Measurements from ENCODE around the gene IMMP2L. TPM values are rescaled to one million over a fixed set of nuclear protein-coding genes. Genes with fewer than 3 reads are reported as not detected.

Gene IMMP2L
- total RNA-seq, 1 donor from 2014 or later = 11.2 TPM

- Mint-ChIP-seq H3K9me3 (ENCODE audit: unreplicated experiment) (no peaks in the 10 kb centered on the region), H3K27ac (ENCODE audit: unreplicated experiment) (no peak overlapping the region), H3K27me3 (ENCODE audit: unreplicated experiment) (peaks cover 3% of the 10 kb centered on the region), H3K4me1 (ENCODE audit: unreplicated experiment) (no peaks in the 10 kb centered on the region), H3K36me3 (ENCODE audit: low read depth, unreplicated experiment) (no peaks in the 10 kb centered on the region), H3K4me3 (ENCODE audit: unreplicated experiment) (no peak overlapping the region)
- DNase-seq (ENCODE audit: low spot score) = no peak
- TF ChIP-seq CTCF (IDR thresholded peaks at IDR 0.05; ENCODE audit: unreplicated experiment) = no peak
Observed at GRCh38 chr7:111029141-111029572, 533.1 kb downstream of the IMMP2L start.

- Mint-ChIP-seq H3K4me1 (ENCODE audit: unreplicated experiment) (no peaks in the 10 kb centered on the region), H3K36me3 (ENCODE audit: low read depth, unreplicated experiment) (no peaks in the 10 kb centered on the region), H3K27ac (ENCODE audit: unreplicated experiment) (no peak overlapping the region), H3K27me3 (ENCODE audit: unreplicated experiment) (peaks cover 3% of the 10 kb centered on the region), H3K4me3 (ENCODE audit: unreplicated experiment) (no peak overlapping the region), H3K9me3 (ENCODE audit: unreplicated experiment) (no peaks in the 10 kb centered on the region)
- DNase-seq (ENCODE audit: low spot score) = no peak
- no peak for TF ChIP-seq CTCF (IDR thresholded peaks at IDR 0.05; ENCODE audit: unreplicated experiment)
Observed at GRCh38 chr7:111027396-111027795, 534.9 kb downstream of the IMMP2L start.

- Mint-ChIP-seq H3K4me3 (ENCODE audit: unreplicated experiment) (no peak overlapping the region), H3K27ac (ENCODE audit: unreplicated experiment) (no peak overlapping the region), H3K4me1 (ENCODE audit: unreplicated experiment) (no peaks in the 10 kb centered on the region)
Observed at GRCh38 chr7:111026806-111027205, 535.5 kb downstream of the IMMP2L start.

DNA sequence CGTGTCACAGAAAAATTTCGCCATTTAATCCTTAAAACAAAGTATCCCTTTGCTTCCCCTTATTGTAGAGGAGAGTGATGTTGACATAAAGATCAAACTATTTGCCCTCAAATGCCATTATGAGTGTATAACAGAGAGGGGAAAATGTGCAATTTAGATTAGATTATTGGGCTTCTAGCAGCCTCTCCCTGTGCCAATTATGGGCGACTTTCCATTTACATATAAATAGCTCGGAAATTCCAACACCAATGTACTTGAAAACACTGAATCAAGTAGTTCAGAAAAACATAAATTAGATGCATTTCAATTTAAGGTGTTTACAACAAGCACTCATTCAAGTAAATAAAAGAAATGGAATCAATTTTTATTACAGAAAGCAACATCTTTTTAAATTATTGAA is 535.9 kb downstream of the IMMP2L start:
- no peaks in the 10 kb centered on the region for H3K9me3 Mint-ChIP-seq (ENCODE audit: unreplicated experiment)
- DNase-seq (ENCODE audit: low spot score) = no peak
- no peak overlapping the region for H3K4me3 Mint-ChIP-seq (ENCODE audit: unreplicated experiment)
- no peak overlapping the region for H3K27ac Mint-ChIP-seq (ENCODE audit: unreplicated experiment)
- peaks cover 3% of the 10 kb centered on the region for H3K27me3 Mint-ChIP-seq (ENCODE audit: unreplicated experiment)
- TF ChIP-seq CTCF (IDR thresholded peaks at IDR 0.05; ENCODE audit: unreplicated experiment) = no peak
- H3K36me3 Mint-ChIP-seq (ENCODE audit: low read depth, unreplicated experiment) = no peaks in the 10 kb centered on the region
- H3K4me1 Mint-ChIP-seq (ENCODE audit: unreplicated experiment) = no peaks in the 10 kb centered on the region

More at GRCh38 chr7:111026806-111027205, 535.5 kb downstream of the IMMP2L start:
- H3K27me3 Mint-ChIP-seq (ENCODE audit: unreplicated experiment) = peaks cover 3% of the 10 kb centered on the region
- TF ChIP-seq CTCF (IDR thresholded peaks at IDR 0.05; ENCODE audit: unreplicated experiment) = no peak
- no peaks in the 10 kb centered on the region for H3K36me3 Mint-ChIP-seq (ENCODE audit: low read depth, unreplicated experiment)
- H3K9me3 Mint-ChIP-seq (ENCODE audit: unreplicated experiment) = no peaks in the 10 kb centered on the region
- DNase-seq (ENCODE audit: low spot score) = no peak

DNA sequence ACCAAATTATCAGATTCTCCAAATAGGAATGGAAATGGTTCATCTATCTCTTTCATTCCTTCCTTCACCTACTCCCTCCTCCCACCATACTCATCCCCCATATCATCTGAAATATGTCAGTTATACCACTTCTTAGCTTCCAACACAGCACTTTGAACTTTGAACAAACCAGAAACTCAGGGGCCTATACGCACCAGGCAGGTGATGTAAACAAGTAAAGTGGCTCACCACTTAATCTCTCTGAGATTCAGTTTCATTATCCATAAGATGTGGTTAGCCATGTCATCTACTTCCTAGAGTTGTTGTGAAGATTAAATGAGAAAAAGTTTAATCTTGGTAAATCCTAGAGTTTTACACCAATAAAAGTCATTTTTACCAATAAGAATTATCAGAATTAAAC is 537.3 kb downstream of the IMMP2L start:
- Mint-ChIP-seq H3K27ac (ENCODE audit: unreplicated experiment) (no peak overlapping the region), H3K9me3 (ENCODE audit: unreplicated experiment) (no peaks in the 10 kb centered on the region), H3K4me1 (ENCODE audit: unreplicated experiment) (no peaks in the 10 kb centered on the region), H3K36me3 (ENCODE audit: low read depth, unreplicated experiment) (no peaks in the 10 kb centered on the region), H3K27me3 (ENCODE audit: unreplicated experiment) (peaks cover 3% of the 10 kb centered on the region), H3K4me3 (ENCODE audit: unreplicated experiment) (no peak overlapping the region)
- no peak for DNase-seq (ENCODE audit: low spot score)
- no peak for TF ChIP-seq CTCF (IDR thresholded peaks at IDR 0.05; ENCODE audit: unreplicated experiment)
